Fibroblast of lung (primary cell): ENCODE data around the gene CYTH2. TPM values are rescaled to one million over a fixed set of nuclear protein-coding genes. Genes with fewer than 3 reads are reported as not detected.

Experiments
- DNase-seq, 2 donors: peaks; one replicate each; pipeline versions ENCODE4 v3.0.0 to v3.0.0-alpha.2; 2010; ENCODE audit warnings: low read depth in 2 of 2
- H2AFZ ChIP-seq: 2 replicates; pipeline ENCODE4 v1.5.1; 2012; ENCODE audit warnings: low read length, control low read depth, inconsistent platforms
- H3K27ac ChIP-seq: 2 replicates; pipeline ENCODE4 v1.5.1; 2011; ENCODE audit warnings: low read length, control low read depth; ENCODE audit not compliant: insufficient read depth
- H3K27me3 ChIP-seq: 2 replicates; pipeline ENCODE4 v1.5.1; 2011; ENCODE audit warnings: mild to moderate bottlenecking, low read length; ENCODE audit not compliant: control insufficient read depth, insufficient read depth
- H3K36me3 ChIP-seq: 2 replicates; pipeline ENCODE4 v1.5.1; 2011; ENCODE audit warnings: low read length; ENCODE audit not compliant: control insufficient read depth, insufficient read depth
- H3K4me1 ChIP-seq: 2 replicates; pipeline ENCODE4 v1.5.1; 2011; ENCODE audit warnings: low read length; ENCODE audit not compliant: control insufficient read depth, insufficient read depth; ENCODE audit errors: extremely low read depth
- H3K4me2 ChIP-seq: 2 replicates; pipeline ENCODE4 v1.5.1; 2011; ENCODE audit warnings: low read length, control low read depth; ENCODE audit not compliant: insufficient read depth; ENCODE audit errors: extremely low read depth
- H3K4me3 ChIP-seq, 4 experiments: fragments of 200-600 bp in 1 of 4; sonication (generic) in 1 of 4; replicated peaks in 1 of 4; 2 replicates each; pipeline ENCODE4 v1.5.1; 2011 to 2016; ENCODE audit warnings: low read length in 4 of 4, low read depth in 3 of 4, mild to moderate bottlenecking in 3 of 4, control low read depth in 2 of 4, inconsistent platforms in 1 of 4, mixed read lengths in 1 of 4; ENCODE audit not compliant: insufficient read depth in 1 of 4; ENCODE audit errors: control extremely low read depth in 1 of 4
- H3K79me2 ChIP-seq: 2 replicates; pipeline ENCODE4 v1.5.1; 2012; ENCODE audit warnings: mild to moderate bottlenecking, low read length, inconsistent platforms; ENCODE audit not compliant: control insufficient read depth, insufficient read depth
- H3K9ac ChIP-seq: 2 replicates; pipeline ENCODE4 v1.5.1; 2011; ENCODE audit warnings: mild to moderate bottlenecking, low read length, control low read depth; ENCODE audit not compliant: insufficient read depth
- H3K9me3 ChIP-seq: 2 replicates; pipeline ENCODE4 v1.5.1; 2012; ENCODE audit warnings: low read depth, low read length; ENCODE audit not compliant: control insufficient read depth, insufficient read depth
- H4K20me1 ChIP-seq: 2 replicates; pipeline ENCODE4 v1.5.1; 2011; ENCODE audit warnings: low read length; ENCODE audit not compliant: control insufficient read depth, insufficient read depth; ENCODE audit errors: extremely low read depth
- CTCF ChIP-seq, 2 donors: IDR thresholded peaks in 1 of 2; conservative IDR thresholded peaks in 1 of 2; 1 replicate in 1 of 2; 2 replicates in 1 of 2; pipeline ENCODE4 v1.5.1; 2011 to 2012; ENCODE audit warnings: low read length in 2 of 2, control low read depth in 1 of 2, inconsistent platforms in 1 of 2, low read depth in 1 of 2, mild to moderate bottlenecking in 1 of 2
- EZH2 ChIP-seq: IDR thresholded peaks from 2 replicates; pipeline ENCODE4 v1.5.1; 2012; ENCODE audit warnings: low read length, control low read depth, mild to moderate bottlenecking; ENCODE audit errors: missing control alignments
- polyA plus RNA-seq, 2 donors: library from polyadenylated mRNA; depleted of rRNA in 1 of 2; stranded (reverse) in 1 of 2; unstranded in 1 of 2; fragments of >200 nt; gene quantifications; 2 replicates each; pipeline ENCODE4 v1.2.1, GENCODE V29; 2011 to 2012; ENCODE audit warnings: missing spikeins in 1 of 2
- total RNA-seq: library from RNA; depleted of rRNA; stranded (reverse); fragments of >200 nt; gene quantifications from 2 replicates; pipeline ENCODE4 v1.2.1, GENCODE V29; 2014

Gene CYTH2
- total and polyA plus RNA-seq, 2 donors (not counting 1 experiment from before 2014, with no cell fraction given): 18.6 to 25.8 TPM

DNA sequence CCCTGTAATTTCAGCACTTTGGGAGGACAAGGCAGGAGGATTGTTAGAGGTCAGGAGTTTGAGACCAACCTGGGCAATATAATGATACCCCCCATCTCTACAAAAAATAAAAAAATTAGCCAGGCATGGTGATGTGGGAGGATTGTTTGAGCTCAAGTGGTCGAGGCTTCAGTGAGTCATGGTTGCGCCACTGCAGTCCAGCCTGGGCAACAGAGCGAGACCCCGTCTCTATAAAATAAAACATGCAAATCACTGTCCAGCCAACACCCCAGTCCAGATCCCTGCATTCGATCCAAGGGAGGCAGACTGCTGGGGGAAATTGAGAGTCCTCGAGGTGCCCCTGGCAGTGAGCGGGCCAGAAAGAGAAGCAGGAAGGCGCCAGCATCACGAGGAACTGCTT lies 7.0 kb downstream of the CYTH2 start:
- Histone ChIP-seq H4K20me1 (no peaks in the 10 kb centered on the region), H3K4me1 (peaks cover 13% of the 10 kb centered on the region), H3K27me3 (no peaks in the 10 kb centered on the region), H3K9ac (no peak overlapping the region), H3K4me3 (no peak overlapping the region), H3K4me2 (no peak overlapping the region), H3K79me2 (peaks cover 3% of the 10 kb centered on the region), H3K36me3 (peaks cover 30% of the 10 kb centered on the region), H3K9me3 (no peaks in the 10 kb centered on the region), H3K27ac (no peak overlapping the region), H2AFZ (no peak overlapping the region)
- TF ChIP-seq EZH2: no peak
- no peak for TF ChIP-seq CTCF (conservative IDR thresholded peaks at IDR 0.05 in 1 of 2, IDR thresholded peaks at IDR 0.05 in 1 of 2; ENCODE audit: low read depth in 1 of 2, low read length in 2 of 2)
- no peak for DNase-seq

- TF ChIP-seq CTCF (conservative IDR thresholded peaks at IDR 0.05 in 1 of 2, IDR thresholded peaks at IDR 0.05 in 1 of 2; ENCODE audit: low read depth in 1 of 2, low read length in 2 of 2) (no peak), EZH2 (no peak)
- Histone ChIP-seq H3K4me2 (no peak overlapping the region), H3K27ac (no peak overlapping the region), H4K20me1 (no peaks in the 10 kb centered on the region), H3K4me3 (no peak overlapping the region), H3K27me3 (no peaks in the 10 kb centered on the region), H3K4me1 (peaks cover 20% of the 10 kb centered on the region), H3K9me3 (no peaks in the 10 kb centered on the region), H3K9ac (no peak overlapping the region), H3K36me3 (peaks cover 22% of the 10 kb centered on the region), H3K79me2 (no peaks in the 10 kb centered on the region), H2AFZ (no peak overlapping the region)
- no peak for DNase-seq
Measured at GRCh38 chr19:48477067-48477685, 8.0 kb downstream of the CYTH2 start.

GRCh38 chr19:48477698-48478338 lies 8.6 kb downstream of the CYTH2 start:
- peaks cover 18% of the 10 kb centered on the region for H3K36me3 ChIP-seq
- H3K9me3 ChIP-seq: no peaks in the 10 kb centered on the region
- H3K9ac ChIP-seq: no peak overlapping the region
- TF ChIP-seq EZH2: no peak
- no peak overlapping the region for H2AFZ ChIP-seq
- H3K27me3 ChIP-seq: no peaks in the 10 kb centered on the region
- no peak for DNase-seq
- peaks cover 24% of the 10 kb centered on the region for H3K4me1 ChIP-seq
- H4K20me1 ChIP-seq: no peaks in the 10 kb centered on the region
- no peaks in the 10 kb centered on the region for H3K79me2 ChIP-seq
- no peak overlapping the region for H3K4me3 ChIP-seq
- H3K27ac ChIP-seq: no peak overlapping the region
- H3K4me2 ChIP-seq: no peak overlapping the region
